ENCODE measurements around the gene ARHGEF38. TPM values are rescaled to one million over a fixed set of nuclear protein-coding genes. Genes with fewer than 3 reads are reported as not detected.

ARHGEF38 gene
- polyA plus RNA-seq, 1 of the 3 experiments (the other 2 are of a cell fraction), result 0.02 TPM

DNA sequence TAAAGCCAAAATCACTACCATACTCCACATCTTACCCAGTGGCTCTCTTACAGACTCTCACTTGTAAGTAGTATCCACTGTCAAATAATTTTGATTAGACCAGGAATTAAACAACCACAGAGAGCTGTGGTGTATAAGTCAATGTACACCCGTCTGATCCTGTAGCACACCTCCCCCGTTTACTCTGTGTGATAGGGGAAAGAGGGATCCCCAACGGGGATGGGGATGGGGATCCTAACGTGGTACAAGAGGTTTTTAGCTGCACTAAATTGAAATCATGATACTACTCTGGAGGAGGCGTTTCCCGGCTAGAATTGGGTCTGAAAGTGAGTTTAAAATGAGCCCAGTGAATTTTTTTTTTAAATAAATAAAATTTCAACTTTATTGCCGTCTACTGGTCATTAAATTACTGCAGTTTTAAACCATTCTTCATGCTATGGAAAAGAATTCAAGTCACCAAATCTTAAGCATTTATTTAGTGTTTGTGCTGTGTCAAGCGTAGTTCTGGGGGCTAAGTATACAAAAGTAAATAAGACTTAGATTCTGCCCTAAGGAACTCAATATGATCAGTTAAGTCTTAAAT lies 79.5 kb downstream of the ARHGEF38 start:
- Histone ChIP-seq H3K4me3 (ENCODE audit: low read depth in 2 of 2, low read length in 1 of 2) (no peak overlapping the region), H3K4me2 (no peak overlapping the region), H4K20me1 (ENCODE audit: insufficient read depth) (no peaks in the 10 kb centered on the region), H2AFZ (ENCODE audit: low read depth) (no peak overlapping the region), H3K79me2 (ENCODE audit: insufficient read depth) (no peaks in the 10 kb centered on the region), H3F3A (replicated peaks; ENCODE audit: insufficient read depth) (no peaks in the 10 kb centered on the region), H3K9me3 (no peaks in the 10 kb centered on the region), H3K9ac (no peak overlapping the region), H3K4me1 (ENCODE audit: control insufficient read depth in 1 of 2, insufficient read depth in 2 of 2, low read depth in 1 of 2, low read length in 1 of 2) (no peaks in the 10 kb centered on the region; a peak in 1 of 4 replicates), H3K9me2 (no peaks in the 10 kb centered on the region), H3K27me3 (ENCODE audit: insufficient read depth) (no peaks in the 10 kb centered on the region), H3K27ac (ENCODE audit: low read depth in 2 of 2, low read length in 1 of 2) (no peak overlapping the region), H3K36me3 (replicated peaks in 1 of 2; ENCODE audit: control insufficient read depth in 1 of 2, insufficient read depth in 2 of 2, low read length in 1 of 2) (no peaks in the 10 kb centered on the region)
- 88% methylated on average over 8 of the region's 8 CpGs for WGBS (ENCODE audit: low lambda C conversion rate)
- ChIA-PET POLR2A (no interaction called here), CTCF (interaction anchor here (0.7 kb wide), 1 partner anchor 8 kb away, joined by 4 read pairs; no protein-coding TSS in a partner anchor)
- DNase-seq, result no peak
- TF ChIP-seq RAD21 (IDR thresholded peaks at IDR 0.05; ENCODE audit: low read length) (no peak), NRF1 (IDR thresholded peaks at IDR 0.05; ENCODE audit: low read depth, low read length) (no peak), FOSL2 (IDR thresholded peaks at IDR 0.05; ENCODE audit: borderline replicate concordance, low read depth) (no peak), FOXM1 (IDR thresholded peaks at IDR 0.05; ENCODE audit: low read depth) (no peak)
- TF ChIP-seq, protein P1, sequence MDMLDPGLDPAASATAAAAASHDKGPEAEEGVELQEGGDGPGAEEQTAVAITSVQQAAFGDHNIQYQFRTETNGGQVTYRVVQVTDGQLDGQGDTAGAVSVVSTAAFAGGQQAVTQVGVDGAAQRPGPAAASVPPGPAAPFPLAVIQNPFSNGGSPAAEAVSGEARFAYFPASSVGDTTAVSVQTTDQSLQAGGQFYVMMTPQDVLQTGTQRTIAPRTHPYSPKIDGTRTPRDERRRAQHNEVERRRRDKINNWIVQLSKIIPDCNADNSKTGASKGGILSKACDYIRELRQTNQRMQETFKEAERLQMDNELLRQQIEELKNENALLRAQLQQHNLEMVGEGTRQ (IDR thresholded peaks at IDR 0.05; ENCODE audit: borderline replicate concordance, low read depth, low read length), result no peak
- TF ChIP-seq, protein P2, sequence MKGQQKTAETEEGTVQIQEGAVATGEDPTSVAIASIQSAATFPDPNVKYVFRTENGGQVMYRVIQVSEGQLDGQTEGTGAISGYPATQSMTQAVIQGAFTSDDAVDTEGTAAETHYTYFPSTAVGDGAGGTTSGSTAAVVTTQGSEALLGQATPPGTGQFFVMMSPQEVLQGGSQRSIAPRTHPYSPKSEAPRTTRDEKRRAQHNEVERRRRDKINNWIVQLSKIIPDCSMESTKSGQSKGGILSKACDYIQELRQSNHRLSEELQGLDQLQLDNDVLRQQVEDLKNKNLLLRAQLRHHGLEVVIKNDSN (IDR thresholded peaks at IDR 0.05; ENCODE audit: borderline replicate concordance, low read depth), result no peak
- TF ChIP-seq, protein P3, sequence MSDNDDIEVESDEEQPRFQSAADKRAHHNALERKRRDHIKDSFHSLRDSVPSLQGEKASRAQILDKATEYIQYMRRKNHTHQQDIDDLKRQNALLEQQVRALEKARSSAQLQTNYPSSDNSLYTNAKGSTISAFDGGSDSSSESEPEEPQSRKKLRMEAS (IDR thresholded peaks at IDR 0.05; ENCODE audit: low read depth), result no peak

DNA sequence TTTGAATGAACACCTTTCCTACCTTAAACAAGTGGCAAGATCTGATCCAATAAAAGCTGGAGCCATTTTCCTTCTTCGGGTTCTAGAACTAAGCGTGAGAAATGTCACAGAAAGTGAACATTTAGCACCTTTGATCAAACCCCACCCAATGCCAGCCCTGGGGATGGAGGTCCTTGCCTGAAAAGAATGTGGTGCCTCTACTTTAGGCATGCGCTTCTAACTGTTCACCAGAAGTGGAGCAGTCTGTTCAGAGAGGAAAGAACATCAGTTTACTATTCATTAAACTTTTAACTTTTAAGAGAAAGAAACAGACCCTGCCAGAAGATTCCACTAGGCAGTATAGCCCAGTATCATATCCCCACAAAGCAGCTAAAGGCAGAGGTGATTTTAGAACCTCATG lies 80.2 kb downstream of the ARHGEF38 start:
- H3K36me3 ChIP-seq (replicated peaks in 1 of 2; ENCODE audit: control insufficient read depth in 1 of 2, insufficient read depth in 2 of 2, low read length in 1 of 2), result no peaks in the 10 kb centered on the region
- H3K9ac ChIP-seq, result no peak overlapping the region
- H3K4me3 ChIP-seq (ENCODE audit: low read depth in 2 of 2, low read length in 1 of 2), result no peak overlapping the region
- no peaks in the 10 kb centered on the region for H3F3A ChIP-seq (replicated peaks; ENCODE audit: insufficient read depth)
- TF ChIP-seq, protein P4, sequence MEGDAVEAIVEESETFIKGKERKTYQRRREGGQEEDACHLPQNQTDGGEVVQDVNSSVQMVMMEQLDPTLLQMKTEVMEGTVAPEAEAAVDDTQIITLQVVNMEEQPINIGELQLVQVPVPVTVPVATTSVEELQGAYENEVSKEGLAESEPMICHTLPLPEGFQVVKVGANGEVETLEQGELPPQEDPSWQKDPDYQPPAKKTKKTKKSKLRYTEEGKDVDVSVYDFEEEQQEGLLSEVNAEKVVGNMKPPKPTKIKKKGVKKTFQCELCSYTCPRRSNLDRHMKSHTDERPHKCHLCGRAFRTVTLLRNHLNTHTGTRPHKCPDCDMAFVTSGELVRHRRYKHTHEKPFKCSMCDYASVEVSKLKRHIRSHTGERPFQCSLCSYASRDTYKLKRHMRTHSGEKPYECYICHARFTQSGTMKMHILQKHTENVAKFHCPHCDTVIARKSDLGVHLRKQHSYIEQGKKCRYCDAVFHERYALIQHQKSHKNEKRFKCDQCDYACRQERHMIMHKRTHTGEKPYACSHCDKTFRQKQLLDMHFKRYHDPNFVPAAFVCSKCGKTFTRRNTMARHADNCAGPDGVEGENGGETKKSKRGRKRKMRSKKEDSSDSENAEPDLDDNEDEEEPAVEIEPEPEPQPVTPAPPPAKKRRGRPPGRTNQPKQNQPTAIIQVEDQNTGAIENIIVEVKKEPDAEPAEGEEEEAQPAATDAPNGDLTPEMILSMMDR (IDR thresholded peaks at IDR 0.05), result no peak
- TF ChIP-seq, protein P5, sequence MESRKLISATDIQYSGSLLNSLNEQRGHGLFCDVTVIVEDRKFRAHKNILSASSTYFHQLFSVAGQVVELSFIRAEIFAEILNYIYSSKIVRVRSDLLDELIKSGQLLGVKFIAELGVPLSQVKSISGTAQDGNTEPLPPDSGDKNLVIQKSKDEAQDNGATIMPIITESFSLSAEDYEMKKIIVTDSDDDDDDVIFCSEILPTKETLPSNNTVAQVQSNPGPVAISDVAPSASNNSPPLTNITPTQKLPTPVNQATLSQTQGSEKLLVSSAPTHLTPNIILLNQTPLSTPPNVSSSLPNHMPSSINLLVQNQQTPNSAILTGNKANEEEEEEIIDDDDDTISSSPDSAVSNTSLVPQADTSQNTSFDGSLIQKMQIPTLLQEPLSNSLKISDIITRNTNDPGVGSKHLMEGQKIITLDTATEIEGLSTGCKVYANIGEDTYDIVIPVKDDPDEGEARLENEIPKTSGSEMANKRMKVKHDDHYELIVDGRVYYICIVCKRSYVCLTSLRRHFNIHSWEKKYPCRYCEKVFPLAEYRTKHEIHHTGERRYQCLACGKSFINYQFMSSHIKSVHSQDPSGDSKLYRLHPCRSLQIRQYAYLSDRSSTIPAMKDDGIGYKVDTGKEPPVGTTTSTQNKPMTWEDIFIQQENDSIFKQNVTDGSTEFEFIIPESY (IDR thresholded peaks at IDR 0.05; ENCODE audit: borderline replicate concordance, low read depth), result no peak
- TF ChIP-seq RFX5 (IDR thresholded peaks at IDR 0.05; ENCODE audit: low read length) (no peak), MXI1 (IDR thresholded peaks at IDR 0.05; ENCODE audit: low read depth, low read length) (no peak), FOXM1 (IDR thresholded peaks at IDR 0.05; ENCODE audit: low read depth) (no peak), JUND (IDR thresholded peaks at IDR 0.05) (no peak), ELF1 (IDR thresholded peaks at IDR 0.05) (no peak)
- TF ChIP-seq, protein P1 (IDR thresholded peaks at IDR 0.05; ENCODE audit: borderline replicate concordance, low read depth, low read length), result no peak
- H3K9me3 ChIP-seq, result no peaks in the 10 kb centered on the region
- H3K27ac ChIP-seq (ENCODE audit: low read depth in 2 of 2, low read length in 1 of 2), result no peak overlapping the region
- no peaks in the 10 kb centered on the region for H3K9me2 ChIP-seq
- no peak overlapping the region for H3K4me2 ChIP-seq
- ChIA-PET CTCF (interaction anchor here (0.7 to 0.8 kb wide), 3 partner anchors 9 to 64 kb away, joined by 3 to 4 read pairs (median 3); no protein-coding TSS in a partner anchor), POLR2A (no interaction called here)
- H3K27me3 ChIP-seq (ENCODE audit: insufficient read depth), result no peaks in the 10 kb centered on the region
- H2AFZ ChIP-seq (ENCODE audit: low read depth), result no peak overlapping the region
- H3K79me2 ChIP-seq (ENCODE audit: insufficient read depth), result no peaks in the 10 kb centered on the region
- 91% methylated on average over 3 of the region's 3 CpGs for WGBS (ENCODE audit: low lambda C conversion rate)
- peaks cover 0 to 3% of the 10 kb centered on the region in 2 experiments; a peak in 3 of 4 replicates for H3K4me1 ChIP-seq (ENCODE audit: control insufficient read depth in 1 of 2, insufficient read depth in 2 of 2, low read depth in 1 of 2, low read length in 1 of 2)
- no peak for DNase-seq
- H4K20me1 ChIP-seq (ENCODE audit: insufficient read depth), result no peaks in the 10 kb centered on the region
